Fibroblast of skin of left biceps (primary cell): Measurements from ENCODE around the gene GFRA1.

Source experiments
- DNase-seq, 2 experiments: peaks; one replicate each; pipeline ENCODE4 v3.0.0-alpha.2; 2013; ENCODE audit warnings: low read depth in 2 of 2

The GFRA1 gene

DNA sequence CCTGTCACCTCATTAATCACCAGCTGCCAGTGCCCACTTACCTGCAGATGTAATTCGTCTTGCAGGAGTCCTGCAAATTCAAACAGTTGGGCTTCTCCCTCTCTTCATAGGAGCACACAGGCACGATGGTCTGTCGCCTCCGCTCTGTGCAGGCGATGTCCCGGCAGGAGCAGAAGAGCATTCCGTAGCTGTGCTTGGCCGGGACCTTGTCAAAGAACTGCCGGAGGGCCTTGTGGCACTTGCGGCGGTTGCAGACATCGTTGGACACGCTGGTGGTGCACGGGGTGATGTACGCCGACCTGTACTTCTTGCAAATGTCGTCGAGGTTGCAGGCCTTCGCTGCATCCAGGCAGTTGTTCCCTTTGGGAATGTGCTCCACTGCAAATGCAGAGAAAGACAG, 147.8 kb downstream of the GFRA1 start:
- no peak for DNase-seq

DNA sequence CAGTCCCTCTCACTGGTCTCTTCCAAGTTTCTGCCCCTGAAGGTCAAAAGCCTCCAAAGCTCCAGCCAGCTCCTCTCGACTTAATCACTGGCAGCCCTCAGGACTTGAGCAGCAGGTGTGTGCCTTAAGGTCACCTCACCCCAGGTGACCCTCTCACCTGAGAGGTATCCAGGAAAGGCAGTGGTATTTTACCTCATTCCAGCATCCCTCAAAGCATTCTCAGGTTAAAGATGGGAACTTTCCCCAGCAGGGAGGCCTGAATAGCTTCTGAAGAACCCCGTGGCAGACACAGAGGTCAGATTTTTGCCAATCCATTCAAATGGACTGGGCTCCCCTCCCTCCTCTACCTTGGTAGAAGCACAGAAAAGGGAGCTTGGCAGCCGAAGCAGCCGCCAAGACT, 148.2 kb downstream of the GFRA1 start:
- DNase-seq = no peak

DNA sequence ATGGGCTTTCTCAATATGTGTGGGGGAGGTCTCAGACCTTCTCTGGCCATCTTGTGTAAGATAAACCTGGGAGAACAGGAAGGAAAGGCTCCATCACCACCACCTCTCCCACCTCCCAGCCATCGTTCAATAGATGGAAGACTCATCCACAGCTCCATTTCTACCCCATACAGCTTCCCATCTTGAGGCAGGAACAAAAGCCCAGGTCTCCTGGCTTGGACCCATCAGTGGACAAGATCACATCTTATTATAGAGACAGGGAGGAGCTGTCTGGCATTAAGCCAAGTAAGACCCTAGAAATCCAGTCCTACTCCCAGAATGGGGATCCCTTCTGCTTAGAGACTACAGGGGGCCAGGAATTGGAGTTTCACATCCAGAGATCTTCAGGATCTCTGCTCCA, 150.3 kb downstream of the GFRA1 start:
- DNase-seq = no peak

DNA sequence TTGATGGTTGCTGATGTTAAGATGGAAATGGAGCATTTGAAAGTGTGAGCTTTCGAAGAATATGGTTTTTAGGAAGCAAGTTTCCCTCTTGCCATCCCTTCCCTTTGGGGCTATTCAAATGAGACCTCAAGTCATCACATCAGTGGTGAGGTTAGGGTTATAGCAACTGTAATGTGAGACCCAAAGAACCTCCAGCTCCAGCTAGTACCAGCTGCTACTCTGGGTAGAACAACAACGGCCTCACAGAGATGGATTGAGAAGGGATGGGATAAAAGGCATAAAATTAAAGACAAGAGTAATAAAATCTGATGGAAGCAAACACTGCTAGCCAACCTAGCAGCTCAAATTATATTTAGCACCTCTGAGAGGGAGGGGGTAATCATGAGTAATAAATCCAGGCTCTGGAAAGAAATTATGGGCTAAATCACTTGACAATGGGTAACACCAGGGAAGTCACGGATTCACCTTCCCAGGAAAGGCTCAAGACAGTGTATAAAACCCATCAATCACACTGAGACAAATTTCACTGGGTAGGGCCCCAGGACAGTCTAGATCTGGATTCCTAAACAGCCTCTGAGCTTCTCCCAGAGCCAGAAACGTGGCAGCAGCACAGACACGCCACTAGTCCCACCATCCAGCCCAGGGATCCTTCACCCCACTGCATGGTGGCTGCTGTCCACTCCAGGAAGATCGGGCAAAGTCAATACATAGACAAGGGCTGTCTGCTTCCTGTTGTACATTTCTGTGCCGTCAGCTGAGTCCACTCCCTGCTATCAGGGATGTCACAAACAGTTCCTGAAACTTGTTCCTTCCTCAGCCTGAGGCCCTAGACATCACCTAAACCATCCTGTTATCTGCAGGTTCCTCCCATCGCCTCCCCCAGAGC, 151.1 kb downstream of the GFRA1 start:
- no peak for DNase-seq

DNA sequence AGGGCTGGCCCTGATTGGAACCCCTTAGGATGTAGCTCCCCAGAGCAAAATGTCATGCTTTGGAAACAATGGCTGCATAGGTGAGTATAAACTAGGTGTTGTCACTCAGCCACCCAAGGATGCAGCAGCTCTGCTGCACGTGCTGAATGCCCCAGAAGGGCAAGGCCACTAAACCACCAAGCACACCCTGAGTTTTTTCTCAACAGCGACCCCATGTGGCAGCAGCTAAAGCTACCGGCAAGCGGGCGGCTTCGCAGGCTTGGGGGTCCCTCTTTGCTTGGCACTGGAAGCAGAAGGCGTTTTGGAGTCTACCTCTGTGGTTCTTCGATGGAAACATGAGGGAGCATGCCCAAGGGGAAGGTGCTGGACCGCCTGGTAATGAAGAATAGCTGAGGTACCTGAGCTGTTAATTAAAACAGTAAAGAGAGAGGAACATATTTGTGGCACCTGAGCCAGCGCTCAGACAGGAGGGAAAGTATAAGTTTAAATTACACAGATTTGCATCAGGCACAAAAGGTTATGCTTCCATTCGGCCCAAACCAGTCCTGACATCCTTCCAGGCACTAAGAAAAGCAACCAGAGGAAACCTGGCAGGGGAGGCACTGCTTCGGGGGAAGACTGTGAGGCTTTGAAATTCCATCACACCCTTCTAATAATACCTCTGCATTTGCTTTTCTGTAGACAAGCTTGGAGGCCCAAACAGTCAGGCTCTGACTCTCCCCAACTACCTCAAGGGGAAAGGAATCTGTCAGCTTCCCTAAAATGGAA, 152.1 kb downstream of the GFRA1 start:
- no peak for DNase-seq

DNA sequence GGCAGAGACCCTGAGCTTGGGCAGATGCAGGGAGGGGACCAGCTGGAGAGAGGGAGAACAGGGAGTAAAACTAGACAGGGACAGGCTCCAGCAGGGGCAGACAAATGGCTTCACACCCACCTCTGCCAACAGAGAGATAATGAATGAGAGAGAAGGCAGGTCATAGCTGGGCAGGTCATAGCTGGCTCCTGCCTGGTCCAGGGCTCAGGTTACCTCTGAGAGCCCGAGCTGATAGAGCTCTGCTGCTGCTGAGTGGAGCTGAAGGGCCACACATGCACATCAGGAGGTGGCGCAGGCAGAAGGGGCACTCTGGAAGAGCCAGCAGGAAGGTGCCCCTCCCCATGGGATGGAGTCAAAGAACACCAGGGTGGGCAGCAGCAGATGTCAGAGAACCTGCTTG, 154.2 kb downstream of the GFRA1 start:
- DNase-seq = no peak

DNA sequence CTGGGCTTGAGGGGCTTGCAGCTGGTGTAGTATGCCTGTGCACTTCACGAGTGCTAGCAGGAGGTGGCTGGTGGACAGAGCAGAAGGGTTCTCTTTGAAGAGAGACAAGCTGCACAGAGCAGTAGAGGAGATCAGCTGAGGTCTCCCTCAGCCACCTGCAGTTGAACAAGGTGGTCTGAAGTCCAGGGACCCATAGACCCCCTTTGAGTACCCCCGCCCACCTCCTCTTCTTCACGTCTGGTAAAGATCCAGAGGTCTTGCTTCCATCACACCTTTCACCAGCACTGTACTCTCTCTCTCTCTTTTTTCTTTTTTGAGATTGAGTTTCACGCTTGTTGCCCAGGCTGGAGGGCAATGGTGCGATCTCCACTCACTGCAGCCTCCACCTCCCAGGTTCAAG, 157.2 kb downstream of the GFRA1 start:
- DNase-seq = no peak

DNA sequence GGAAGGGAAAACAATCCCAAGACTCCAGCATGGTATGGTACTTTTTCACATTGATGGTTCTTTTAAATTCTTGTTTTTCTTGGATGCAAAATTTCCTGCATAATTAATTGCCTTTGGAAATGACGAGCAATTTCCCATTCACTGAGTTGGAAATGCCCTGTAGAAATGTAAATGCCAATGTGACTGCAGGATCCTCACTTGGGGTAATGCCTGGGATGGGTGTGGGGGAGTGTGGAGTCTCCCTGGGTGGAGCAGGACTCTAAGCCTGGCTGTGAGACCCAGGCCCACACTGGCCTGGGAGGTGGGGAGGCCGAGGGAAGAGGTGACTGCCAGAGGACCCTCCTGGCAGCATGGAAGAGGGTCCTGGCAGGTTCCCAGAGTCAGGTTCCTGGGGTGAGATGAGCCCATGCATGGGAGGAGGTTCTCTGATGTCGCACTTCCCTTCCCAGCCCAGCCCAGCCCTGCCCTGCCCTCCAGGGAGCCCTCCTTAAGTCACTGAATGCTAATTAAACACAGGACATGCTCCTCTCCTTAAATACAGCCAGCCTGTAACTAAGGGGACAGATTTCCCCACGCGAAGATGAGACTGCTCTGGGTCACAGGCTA, 157.9 kb downstream of the GFRA1 start:
- no peak for DNase-seq

DNA sequence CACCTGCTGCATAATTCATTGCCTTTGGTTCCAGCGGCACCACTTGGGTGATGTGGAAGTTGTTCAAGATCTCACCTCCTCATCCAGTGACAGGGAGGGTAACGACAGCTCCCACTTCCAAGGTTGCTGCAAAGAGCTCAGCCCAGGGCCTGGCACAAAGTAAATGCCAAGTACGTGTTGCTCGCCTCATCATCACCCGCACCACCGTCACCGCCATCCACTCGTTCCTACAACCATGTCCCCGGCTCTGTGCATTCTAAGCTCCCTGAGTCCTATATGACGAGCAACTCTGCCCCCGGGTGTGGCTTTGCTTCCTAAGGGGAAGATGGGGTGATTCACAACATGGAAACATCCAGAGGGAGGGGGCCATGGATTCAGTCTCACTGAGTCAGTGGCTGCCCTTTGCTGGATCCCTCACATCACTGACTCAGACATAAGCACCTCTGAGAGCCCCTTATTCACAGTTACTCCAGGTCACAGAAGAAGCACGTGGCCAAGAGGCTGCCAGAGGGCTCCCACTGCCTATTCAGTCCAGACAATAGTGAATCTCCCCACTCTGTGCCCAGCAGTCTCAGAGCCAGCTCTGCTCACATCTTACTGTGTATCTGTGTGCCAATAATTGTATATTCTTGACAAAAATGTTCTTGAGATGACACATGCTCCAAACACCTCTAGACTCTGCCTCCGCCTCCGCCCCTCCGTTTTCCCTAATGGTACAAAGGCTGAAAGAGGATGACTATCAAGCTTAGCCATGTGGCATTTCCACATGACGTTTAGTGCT, 159.1 kb downstream of the GFRA1 start:
- DNase-seq = peak; percentile 23 to 30

DNA sequence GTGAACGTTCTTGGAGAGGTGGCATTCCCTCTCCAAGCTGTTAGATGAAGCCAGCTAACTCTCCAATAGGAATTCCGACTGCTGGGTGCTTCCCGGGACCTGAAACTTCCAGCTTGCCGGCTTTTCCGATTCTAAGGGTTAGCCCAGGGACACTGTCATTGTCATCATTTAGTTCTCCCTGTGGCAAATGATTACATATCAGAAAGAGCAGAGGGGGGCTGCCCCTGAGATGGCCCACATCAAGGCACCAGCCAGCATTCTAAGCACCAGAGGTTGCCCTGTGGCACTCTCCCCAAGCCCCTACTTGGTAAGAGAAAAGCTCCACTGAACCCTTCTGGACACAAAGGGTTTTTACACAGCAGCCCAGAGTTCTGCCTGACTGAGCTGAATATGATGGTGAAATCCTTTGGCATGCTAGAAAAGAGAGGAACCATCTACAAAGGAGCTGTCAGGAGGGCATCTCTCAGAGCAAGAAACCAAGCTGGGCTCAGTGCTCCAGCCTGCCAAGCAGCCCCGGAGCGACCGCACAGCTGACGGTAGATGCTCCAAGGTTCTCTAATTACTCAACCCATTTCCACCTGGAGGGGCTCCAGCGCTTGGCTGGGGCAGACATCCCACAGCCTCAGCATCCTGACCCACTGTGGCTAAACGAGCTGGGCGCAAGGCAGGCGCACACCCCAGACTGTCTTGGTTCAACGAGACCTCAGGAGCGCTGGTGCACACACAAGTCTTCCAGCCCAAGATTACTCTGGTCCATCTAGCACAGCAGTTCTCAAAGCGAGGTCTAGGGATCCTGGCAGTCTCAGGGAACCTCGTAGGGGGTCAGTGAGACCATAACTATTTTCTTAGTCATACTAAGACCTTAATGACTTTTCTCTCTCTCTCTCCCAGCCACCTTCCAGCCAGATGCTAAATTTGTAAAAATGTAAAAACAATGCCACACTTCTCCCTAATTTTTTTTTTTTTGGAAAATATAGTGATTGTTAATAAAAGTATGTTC, 160.5 kb downstream of the GFRA1 start:
- DNase-seq = no peak

DNA sequence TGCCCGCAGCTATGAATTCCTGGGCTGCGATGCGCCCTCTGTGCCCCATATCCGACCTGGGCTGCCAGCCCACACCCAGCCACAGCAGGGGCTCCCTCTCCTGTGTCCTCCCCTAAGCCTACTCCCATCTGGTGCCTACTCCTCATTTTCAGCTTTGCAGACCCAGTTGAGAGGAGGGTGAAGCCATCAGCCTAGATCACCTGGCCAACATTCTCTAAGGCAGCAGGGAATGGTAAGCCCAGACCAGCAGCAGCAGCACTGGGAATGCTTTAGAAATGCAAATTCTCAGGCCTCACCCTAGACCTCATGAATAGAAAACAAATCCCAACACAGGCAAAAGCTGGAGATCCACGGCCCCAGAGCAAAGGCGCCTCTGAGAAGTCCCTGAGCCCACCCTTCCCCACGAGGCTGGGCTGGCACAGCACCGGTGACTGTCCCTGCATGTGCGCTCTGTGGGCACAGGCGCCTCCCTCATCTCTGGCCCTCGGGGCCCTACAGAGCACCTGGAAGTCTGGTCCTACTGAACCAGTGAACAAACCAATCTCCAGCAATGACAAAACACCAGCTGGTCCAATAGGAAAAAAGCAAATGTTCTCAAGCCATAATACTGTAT, 161.4 kb downstream of the GFRA1 start:
- DNase-seq = no peak

DNA sequence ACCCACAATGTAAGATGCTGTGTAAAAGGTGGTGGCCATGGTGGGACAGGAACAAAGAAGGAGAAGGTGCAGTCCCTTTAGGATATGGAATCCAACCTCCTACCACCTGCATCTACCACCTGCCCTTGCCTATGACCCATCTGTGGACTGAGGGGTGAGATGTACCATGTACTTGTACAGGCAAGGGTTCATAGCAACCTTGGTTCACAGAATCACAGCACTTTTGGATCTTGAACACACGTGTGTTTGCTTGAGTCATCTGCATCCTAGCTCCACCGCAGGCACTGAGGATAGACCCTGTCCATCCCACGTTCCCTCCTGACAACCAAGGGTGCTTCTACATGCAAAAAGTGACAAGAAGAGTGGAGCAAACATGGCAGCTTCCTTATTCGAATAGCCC, 162.3 kb downstream of the GFRA1 start:
- no peak for DNase-seq

DNA sequence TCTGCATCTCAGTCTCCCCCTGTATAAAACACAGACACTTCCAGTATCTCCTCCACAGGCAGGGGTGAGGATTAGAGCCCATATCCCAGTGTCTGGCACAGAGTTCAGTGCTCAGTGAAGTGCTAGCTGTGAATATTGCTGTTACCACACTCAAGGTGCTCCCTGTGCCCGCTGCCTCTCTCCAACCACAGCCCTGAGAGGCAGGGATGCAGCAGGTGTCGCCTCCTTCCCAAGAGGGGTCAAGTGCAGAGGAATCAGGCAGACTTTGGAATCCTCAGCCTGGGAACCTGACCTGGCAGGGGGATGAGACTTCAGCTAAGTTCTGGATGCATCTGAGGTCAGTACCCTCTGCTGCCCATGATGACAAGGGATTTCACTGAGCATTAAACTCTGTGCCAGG, 163.1 kb downstream of the GFRA1 start:
- no peak for DNase-seq

DNA sequence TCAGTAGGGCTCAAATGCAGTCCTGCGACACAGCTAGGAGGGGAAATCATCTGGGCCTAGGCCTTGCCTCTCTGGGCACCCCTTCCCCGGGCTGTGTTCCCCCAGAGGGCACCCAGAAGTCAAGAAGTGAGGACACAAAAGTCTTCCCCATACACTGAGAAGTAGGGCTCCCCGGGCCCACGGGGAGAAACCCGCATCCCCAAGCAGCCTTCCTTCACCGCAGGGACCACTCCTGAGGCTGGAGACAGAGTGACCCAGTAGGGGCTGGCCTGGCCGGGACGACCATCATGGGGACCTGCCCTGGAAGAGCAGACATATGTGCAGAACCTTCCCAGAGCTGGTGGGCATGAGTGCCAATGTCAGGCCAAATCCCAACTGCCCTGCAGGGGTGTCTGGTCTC, 163.5 kb downstream of the GFRA1 start:
- no peak for DNase-seq

DNA sequence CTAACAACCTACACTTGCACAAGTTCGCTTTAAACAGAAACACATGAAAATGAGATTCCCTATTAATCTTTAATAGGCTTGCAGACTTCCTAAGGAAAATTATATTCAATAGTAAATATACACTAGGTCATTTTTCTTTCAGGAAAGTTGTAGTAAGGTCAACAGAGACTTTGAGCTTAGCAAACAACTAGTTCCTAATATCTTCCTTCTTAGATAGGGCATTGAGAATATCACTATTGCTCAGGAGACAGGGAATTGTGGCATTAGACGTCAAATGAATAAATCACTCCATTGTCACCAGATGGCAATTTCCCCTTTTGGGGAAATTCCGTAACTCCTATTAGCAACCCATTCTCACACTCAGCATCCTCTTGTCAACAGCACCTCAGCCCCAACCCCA, 164.9 kb downstream of the GFRA1 start:
- no peak for DNase-seq

DNA sequence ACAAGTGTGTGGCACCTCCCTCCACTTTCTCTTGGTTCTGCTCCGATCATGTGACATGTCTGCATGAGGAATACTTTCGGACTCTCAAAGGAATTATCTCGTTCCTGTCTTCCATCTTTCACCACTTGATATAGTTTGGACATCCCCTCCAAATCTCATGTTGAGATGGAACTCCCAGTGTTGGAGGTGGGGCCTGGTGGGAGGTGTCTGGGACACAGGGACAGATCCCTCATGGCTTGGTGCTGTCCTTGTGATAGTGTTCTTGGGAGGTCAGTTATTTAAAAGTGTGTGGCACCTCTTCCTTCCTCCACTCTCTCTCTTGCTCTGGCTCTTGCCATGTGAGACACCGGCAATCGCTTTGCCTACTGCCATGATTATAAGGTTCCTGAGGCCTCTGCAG, 166.4 kb downstream of the GFRA1 start:
- no peak for DNase-seq

DNA sequence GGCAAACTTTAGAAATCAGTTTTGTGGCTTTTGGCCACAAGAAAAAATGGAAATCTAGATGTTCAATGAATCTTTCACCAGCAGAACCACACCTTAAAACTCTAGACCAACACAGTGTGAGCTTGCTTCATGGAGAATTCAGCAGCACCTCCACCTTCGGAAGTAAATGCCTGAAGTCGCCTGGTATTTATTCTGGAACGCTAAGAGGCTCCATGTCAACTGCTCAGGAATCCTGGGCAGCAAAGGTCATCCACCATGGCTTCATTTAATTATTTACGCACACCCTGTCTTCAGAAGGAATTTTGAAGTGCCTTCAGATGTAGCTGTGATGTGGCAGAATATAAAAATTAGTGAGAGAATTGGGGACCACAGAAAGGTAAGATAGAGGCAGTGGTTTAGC, 167.7 kb downstream of the GFRA1 start:
- no peak for DNase-seq

DNA sequence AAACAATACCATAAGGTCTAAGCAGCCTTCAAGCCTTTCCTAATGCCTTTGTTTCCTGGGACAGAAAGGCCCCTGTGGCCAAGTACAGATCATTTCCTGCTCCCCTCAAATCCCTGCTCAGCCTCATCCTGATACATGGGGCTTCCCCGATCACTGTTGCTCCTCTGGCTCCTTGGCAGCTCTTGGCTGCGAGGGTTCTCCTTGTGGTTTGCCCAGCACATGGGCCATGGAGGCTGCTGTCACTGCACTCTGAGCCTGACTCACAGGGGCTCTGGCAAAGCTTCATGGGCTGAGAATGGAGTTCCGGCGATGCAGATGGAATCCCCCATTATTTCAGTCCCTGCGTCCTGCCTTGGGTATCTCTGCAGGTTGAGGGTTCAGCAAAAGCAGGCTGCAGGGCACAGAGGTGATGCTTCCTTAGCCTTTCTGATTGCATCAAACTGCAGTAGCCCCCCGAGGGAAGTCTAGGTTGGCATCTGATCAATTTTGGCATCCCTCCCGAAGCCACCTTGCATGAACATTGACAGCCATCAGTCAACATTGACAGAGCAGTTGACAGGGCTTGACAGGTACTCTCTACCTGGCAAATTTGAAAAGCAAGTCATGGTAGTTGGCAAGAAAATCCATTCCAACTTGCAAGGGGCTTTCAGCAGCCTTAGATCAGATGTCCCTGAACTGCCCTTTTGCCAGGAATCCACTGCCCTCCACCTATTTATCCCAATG, 168.6 kb downstream of the GFRA1 start:
- DNase-seq = no peak

DNA sequence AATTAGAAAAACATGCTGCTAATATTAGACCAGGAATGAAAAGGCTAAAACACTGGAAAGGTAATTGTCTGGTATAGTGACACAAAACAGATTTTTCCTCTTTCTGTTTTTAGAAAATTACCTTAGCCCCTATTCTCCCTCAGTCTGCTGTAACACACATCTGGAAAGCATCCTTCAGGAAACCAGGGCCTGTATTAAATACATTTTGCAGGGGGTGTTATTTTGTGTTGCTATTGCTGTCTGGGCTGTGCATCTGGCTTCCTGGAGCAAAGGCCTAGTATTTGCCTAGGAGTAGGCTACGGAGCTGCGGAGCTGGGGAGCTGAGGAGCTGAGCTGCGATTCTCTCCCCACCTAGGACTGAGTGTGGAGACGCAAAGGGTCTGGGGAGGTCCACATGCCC, 169.3 kb downstream of the GFRA1 start:
- DNase-seq = no peak
